ENCODE measurements around the gene FAM186B.

FAM186B gene

DNA sequence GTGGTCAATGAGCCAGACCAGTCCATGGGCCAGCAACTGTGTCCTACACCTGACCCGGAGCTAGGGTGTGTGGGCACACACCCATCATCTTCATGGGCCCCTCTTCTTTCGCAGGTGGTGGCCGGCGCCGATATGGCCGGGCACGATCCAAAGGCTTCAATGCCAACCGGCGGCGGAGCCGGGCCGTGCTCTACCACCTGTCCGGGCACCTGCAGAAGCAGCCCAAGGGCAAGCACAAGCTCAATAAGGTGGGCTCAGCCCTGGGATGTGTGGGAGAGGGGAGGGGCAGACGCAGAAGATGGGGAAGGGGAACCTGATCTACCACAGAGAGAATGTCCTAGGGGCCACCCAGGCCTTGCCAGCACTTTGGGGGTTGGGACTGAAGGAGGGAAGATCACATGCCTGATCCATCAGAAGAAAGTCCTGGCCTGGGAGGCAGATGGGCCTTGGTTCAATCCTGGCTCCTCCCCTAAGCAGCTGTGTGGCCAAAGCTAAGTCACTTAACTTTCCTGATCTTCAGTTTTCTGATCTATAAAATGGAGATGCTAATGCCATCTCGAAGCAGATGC lies 62.8 kb downstream of the FAM186B start (continued):
- TF ChIP-seq, protein P1, sequence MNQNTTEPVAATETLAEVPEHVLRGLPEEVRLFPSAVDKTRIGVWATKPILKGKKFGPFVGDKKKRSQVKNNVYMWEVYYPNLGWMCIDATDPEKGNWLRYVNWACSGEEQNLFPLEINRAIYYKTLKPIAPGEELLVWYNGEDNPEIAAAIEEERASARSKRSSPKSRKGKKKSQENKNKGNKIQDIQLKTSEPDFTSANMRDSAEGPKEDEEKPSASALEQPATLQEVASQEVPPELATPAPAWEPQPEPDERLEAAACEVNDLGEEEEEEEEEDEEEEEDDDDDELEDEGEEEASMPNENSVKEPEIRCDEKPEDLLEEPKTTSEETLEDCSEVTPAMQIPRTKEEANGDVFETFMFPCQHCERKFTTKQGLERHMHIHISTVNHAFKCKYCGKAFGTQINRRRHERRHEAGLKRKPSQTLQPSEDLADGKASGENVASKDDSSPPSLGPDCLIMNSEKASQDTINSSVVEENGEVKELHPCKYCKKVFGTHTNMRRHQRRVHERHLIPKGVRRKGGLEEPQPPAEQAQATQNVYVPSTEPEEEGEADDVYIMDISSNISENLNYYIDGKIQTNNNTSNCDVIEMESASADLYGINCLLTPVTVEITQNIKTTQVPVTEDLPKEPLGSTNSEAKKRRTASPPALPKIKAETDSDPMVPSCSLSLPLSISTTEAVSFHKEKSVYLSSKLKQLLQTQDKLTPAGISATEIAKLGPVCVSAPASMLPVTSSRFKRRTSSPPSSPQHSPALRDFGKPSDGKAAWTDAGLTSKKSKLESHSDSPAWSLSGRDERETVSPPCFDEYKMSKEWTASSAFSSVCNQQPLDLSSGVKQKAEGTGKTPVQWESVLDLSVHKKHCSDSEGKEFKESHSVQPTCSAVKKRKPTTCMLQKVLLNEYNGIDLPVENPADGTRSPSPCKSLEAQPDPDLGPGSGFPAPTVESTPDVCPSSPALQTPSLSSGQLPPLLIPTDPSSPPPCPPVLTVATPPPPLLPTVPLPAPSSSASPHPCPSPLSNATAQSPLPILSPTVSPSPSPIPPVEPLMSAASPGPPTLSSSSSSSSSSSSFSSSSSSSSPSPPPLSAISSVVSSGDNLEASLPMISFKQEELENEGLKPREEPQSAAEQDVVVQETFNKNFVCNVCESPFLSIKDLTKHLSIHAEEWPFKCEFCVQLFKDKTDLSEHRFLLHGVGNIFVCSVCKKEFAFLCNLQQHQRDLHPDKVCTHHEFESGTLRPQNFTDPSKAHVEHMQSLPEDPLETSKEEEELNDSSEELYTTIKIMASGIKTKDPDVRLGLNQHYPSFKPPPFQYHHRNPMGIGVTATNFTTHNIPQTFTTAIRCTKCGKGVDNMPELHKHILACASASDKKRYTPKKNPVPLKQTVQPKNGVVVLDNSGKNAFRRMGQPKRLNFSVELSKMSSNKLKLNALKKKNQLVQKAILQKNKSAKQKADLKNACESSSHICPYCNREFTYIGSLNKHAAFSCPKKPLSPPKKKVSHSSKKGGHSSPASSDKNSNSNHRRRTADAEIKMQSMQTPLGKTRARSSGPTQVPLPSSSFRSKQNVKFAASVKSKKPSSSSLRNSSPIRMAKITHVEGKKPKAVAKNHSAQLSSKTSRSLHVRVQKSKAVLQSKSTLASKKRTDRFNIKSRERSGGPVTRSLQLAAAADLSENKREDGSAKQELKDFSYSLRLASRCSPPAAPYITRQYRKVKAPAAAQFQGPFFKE (tag by site-specific recombination; IDR thresholded peaks at IDR 0.05; ENCODE audit: borderline replicate concordance), result no peak
- TF ChIP-seq, protein P2, sequence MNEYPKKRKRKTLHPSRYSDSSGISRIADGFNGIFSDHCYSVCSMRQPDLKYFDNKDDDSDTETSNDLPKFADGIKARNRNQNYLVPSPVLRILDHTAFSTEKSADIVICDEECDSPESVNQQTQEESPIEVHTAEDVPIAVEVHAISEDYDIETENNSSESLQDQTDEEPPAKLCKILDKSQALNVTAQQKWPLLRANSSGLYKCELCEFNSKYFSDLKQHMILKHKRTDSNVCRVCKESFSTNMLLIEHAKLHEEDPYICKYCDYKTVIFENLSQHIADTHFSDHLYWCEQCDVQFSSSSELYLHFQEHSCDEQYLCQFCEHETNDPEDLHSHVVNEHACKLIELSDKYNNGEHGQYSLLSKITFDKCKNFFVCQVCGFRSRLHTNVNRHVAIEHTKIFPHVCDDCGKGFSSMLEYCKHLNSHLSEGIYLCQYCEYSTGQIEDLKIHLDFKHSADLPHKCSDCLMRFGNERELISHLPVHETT (tag by site-specific recombination; IDR thresholded peaks at IDR 0.05), result no peak
- TF ChIP-seq TCF7L2 (IDR thresholded peaks at IDR 0.05; ENCODE audit: borderline replicate concordance, low read depth, low read length), result no peak

DNA sequence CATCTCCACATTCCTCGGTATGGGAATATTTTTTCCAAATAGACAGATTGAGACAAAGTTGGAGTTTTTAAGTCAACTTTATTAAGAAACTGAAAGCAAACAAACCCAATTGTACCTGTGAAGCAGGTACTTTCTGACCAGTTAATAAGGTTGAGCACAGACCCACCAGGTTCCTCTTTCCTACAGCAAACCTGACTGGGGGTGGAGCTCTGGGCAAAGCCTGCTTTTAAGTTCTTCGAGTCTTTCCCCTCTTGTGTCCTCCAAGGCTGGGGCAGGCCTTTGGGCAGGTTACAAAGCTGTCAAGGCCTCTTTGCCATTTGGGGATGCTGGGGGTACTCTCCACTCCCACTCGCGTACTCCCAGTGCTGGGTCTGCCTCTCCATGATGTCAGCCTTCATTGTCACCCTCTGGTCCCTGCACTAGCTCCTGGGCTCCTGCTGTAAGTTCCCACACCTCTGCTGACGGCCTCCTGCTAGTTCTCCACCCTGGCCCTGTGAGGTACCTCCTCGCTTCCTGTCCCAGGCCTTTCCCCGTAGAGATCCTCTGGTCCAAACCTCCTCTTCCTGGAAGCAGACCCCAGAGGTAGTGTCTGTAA lies 63.4 kb downstream of the FAM186B start:
- ChIA-PET CTCF (no interaction called here), POLR2A (no interaction called here)
- peaks cover 2% of the 10 kb centered on the region; the same call in 1 of the 2 replicates for H3K4me1 ChIP-seq (ENCODE audit: control insufficient read depth, insufficient read depth, low read length)

DNA sequence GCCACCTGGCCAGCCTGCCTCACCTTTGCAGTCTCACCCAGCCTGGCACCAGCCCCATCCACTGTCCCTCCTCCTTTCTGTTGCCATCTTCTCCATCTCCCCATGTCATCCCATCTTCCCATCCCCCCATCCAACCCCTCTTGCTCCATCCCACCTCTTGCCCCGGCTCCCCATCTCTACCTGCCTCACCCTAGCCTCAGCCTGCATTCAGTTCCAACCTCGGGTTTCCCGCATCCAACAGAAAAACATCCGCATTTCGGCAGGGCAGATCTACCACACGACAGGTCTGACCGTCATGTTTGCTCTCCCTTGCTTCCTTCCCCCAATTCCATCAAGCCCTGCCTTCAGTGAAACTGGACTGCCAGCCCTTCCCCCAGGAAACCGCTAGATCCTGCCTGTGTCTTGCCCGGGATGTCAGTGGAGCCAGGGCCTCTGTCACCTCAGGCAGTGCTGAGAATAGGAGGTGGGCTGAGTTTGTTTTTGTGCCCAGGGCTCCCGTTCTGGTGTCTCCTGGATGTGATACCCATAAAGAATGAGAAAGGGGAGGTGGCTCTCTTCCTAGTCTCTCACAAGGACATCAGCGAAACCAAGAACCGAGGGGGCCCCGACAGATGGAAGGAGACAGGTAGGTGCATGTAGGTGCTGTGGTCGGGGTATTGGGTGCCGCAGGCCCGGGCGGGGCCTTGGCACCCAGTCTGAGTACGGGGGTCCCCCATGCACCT lies 64.1 kb downstream of the FAM186B start:
- Histone ChIP-seq H3K4me1 (ENCODE audit: control insufficient read depth, insufficient read depth, low read length) (peaks cover 2% of the 10 kb centered on the region; the same call in 1 of the 2 replicates), H3K9me3 (ENCODE audit: control insufficient read depth, insufficient read depth, low read depth, low read length) (no peaks in the 10 kb centered on the region), H3K36me3 (ENCODE audit: control insufficient read depth in 2 of 2, insufficient read depth in 1 of 2, low read length in 2 of 2) (no peaks in the 10 kb centered on the region), H3K4me3 (ENCODE audit: low read depth, low read length) (no peak overlapping the region), H3K27ac (ENCODE audit: extremely low read depth, low read depth, low read length) (no peak overlapping the region)
- ChIA-PET POLR2A (no interaction called here), CTCF (no interaction called here)
- TF ChIP-seq ZBTB7A (tag by site-specific recombination; IDR thresholded peaks at IDR 0.05; ENCODE audit: low read depth) (0 out of 2 replicates have a peak, but pooled peaks have one; percentile 55), IKZF3 (tag by site-specific recombination; IDR thresholded peaks at IDR 0.05) (no peak), ZNF600 (tag by site-specific recombination; IDR thresholded peaks at IDR 0.05) (peak; percentile 54), ZNF416 (tag by site-specific recombination; IDR thresholded peaks at IDR 0.05) (no peak), ZNF776 (tag by site-specific recombination; IDR thresholded peaks at IDR 0.05; ENCODE audit: borderline replicate concordance) (no peak), ZFP3 (tag by site-specific recombination; IDR thresholded peaks at IDR 0.05; ENCODE audit: low read depth) (no peak), ZBTB17 (tag by site-specific recombination; IDR thresholded peaks at IDR 0.05) (0 out of 2 replicates have a peak, but pooled peaks have one; percentile 25), ZNF138 (tag by site-specific recombination; IDR thresholded peaks at IDR 0.05; ENCODE audit: borderline replicate concordance) (no peak), ZNF747 (tag by site-specific recombination; IDR thresholded peaks at IDR 0.05) (no peak)
- TF ChIP-seq, protein P3, sequence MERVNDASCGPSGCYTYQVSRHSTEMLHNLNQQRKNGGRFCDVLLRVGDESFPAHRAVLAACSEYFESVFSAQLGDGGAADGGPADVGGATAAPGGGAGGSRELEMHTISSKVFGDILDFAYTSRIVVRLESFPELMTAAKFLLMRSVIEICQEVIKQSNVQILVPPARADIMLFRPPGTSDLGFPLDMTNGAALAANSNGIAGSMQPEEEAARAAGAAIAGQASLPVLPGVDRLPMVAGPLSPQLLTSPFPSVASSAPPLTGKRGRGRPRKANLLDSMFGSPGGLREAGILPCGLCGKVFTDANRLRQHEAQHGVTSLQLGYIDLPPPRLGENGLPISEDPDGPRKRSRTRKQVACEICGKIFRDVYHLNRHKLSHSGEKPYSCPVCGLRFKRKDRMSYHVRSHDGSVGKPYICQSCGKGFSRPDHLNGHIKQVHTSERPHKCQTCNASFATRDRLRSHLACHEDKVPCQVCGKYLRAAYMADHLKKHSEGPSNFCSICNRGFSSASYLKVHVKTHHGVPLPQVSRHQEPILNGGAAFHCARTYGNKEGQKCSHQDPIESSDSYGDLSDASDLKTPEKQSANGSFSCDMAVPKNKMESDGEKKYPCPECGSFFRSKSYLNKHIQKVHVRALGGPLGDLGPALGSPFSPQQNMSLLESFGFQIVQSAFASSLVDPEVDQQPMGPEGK (tag by site-specific recombination; IDR thresholded peaks at IDR 0.05), result peak; percentile 12; the same call in 1 of the 2 replicates
- TF ChIP-seq, protein P4, sequence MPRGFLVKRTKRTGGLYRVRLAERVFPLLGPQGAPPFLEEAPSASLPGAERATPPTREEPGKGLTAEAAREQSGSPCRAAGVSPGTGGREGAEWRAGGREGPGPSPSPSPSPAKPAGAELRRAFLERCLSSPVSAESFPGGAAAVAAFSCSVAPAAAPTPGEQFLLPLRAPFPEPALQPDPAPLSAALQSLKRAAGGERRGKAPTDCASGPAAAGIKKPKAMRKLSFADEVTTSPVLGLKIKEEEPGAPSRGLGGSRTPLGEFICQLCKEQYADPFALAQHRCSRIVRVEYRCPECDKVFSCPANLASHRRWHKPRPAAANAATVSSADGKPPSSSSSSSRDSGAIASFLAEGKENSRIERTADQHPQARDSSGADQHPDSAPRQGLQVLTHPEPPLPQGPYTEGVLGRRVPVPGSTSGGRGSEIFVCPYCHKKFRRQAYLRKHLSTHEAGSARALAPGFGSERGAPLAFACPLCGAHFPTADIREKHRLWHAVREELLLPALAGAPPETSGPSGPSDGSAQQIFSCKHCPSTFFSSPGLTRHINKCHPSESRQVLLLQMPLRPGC (tag by site-specific recombination; IDR thresholded peaks at IDR 0.05), result no peak

More for the DNA sequence above, 63.4 kb downstream of the FAM186B start:
- no peak for TF ChIP-seq ZNF776 (tag by site-specific recombination; IDR thresholded peaks at IDR 0.05; ENCODE audit: borderline replicate concordance)
- 0 out of 2 replicates have a peak, but pooled peaks have one; percentile 21 for TF ChIP-seq ZIC2 (tag by site-specific recombination; IDR thresholded peaks at IDR 0.05)
- TF ChIP-seq ZBTB48 (tag by site-specific recombination; IDR thresholded peaks at IDR 0.05), result no peak
- no peak for TF ChIP-seq ZNF610 (tag by site-specific recombination; IDR thresholded peaks at IDR 0.05; ENCODE audit: borderline replicate concordance)
- no peak for TF ChIP-seq ZNF585B (tag by site-specific recombination; IDR thresholded peaks at IDR 0.05)
- no peak for TF ChIP-seq ZBTB20 (tag by site-specific recombination; IDR thresholded peaks at IDR 0.05)
- no peak for TF ChIP-seq ZNF843 (tag by site-specific recombination; IDR thresholded peaks at IDR 0.05)
- TF ChIP-seq ZBTB17 (tag by site-specific recombination; IDR thresholded peaks at IDR 0.05), result no peak
- 0 out of 2 replicates have a peak, but pooled peaks have one; percentile 23 for TF ChIP-seq GLIS2 (tag by site-specific recombination; IDR thresholded peaks at IDR 0.05)
- TF ChIP-seq, protein P5, sequence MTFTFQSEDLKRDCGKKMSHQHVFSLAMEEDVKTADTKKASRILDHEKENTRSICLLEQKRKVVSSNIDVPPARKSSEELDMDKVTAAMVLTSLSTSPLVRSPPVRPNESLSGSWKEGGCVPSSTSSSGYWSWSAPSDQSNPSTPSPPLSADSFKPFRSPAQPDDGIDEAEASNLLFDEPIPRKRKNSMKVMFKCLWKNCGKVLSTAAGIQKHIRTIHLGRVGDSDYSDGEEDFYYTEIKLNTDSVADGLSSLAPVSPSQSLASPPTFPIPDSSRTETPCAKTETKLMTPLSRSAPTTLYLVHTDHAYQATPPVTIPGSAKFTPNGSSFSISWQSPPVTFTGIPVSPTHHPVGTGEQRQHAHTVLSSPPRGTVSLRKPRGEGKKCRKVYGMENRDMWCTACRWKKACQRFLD (tag by site-specific recombination; IDR thresholded peaks at IDR 0.05), result no peak
- H3K9me3 ChIP-seq (ENCODE audit: control insufficient read depth, insufficient read depth, low read depth, low read length), result no peaks in the 10 kb centered on the region
- H3K36me3 ChIP-seq (ENCODE audit: control insufficient read depth in 2 of 2, insufficient read depth in 1 of 2, low read length in 2 of 2), result no peaks in the 10 kb centered on the region
- H3K4me3 ChIP-seq (ENCODE audit: low read depth, low read length), result no peak overlapping the region
- no peak overlapping the region for H3K27ac ChIP-seq (ENCODE audit: extremely low read depth, low read depth, low read length)

Data from HEK293 (cell line).